COLO668 (cell line): ENCODE data around the gene CRKL.
"Not testable (repeated sequence)": the region's sequence is repeated elsewhere in the genome, so short reads cannot be mapped to it uniquely, and the experiment has no call there.

Experiments
- DNase-seq: peaks from one replicate; lab custom pipeline; 2025; ENCODE audit not compliant: unreplicated experiment; lab: John Stamatoyannopoulos, UW

Gene CRKL

GRCh38 chr22:20933910-20934309, 16.7 kb downstream of the CRKL start:
- no peak for DNase-seq

DNA sequence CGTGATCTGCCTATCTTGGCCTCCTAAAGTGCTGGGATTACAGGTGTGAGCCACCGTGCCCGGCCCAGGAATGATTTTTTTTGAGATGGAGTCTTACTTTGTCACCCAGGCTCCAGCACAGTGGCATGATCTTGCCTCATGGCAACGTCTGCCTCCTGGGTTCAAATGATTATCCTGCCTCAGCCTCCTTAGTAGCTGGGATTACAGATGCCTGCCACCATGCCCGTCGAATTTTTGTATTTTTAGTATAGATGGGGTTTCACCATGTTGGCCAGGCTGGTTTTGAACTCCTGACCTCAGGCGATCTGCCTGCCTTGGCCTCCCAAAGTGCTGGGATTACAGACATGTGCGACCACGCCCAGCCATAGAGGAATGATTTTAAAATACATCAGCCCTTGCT, 17.8 kb downstream of the CRKL start:
- not testable (repeated sequence) for DNase-seq

DNA sequence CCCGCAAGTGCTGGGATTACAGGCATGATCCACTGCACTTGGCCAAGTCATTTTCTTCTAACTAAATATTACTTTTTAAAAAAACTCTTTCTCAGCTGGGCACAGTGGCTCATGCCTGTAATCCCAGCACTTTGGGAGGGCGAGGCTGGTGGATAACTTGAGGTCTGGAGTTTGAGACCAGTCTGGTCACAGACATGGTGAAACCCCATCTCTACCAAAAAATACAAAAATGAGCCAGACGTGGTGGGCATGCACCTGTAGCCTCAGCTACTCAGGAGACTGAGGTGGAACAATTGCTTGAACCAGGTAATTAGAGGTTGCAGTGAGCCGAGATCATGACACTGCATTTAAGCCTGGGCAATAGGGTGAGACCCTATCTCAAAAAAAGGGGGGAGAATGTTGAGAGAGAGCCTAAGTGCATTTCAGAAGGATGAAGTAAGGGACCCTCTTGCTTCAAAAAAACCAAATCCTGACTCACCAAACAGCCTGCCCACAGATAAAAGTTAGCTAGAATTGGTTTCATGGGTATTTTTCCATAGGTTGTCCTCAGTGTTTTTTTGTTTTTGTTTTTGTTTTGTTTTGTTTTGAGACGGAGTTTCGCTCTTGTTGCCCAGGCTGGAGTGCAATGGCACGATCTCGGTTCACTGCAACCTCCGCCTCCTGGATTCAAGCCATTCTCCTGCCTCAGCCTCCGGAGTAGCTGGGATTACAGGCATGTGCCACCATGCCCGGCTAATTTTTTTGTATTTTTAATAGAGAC, 18.8 kb downstream of the CRKL start:
- DNase-seq: not testable (repeated sequence)

GRCh38 chr22:20937031-20937793, 20.0 kb downstream of the CRKL start:
- DNase-seq: peak; percentile 34

DNA sequence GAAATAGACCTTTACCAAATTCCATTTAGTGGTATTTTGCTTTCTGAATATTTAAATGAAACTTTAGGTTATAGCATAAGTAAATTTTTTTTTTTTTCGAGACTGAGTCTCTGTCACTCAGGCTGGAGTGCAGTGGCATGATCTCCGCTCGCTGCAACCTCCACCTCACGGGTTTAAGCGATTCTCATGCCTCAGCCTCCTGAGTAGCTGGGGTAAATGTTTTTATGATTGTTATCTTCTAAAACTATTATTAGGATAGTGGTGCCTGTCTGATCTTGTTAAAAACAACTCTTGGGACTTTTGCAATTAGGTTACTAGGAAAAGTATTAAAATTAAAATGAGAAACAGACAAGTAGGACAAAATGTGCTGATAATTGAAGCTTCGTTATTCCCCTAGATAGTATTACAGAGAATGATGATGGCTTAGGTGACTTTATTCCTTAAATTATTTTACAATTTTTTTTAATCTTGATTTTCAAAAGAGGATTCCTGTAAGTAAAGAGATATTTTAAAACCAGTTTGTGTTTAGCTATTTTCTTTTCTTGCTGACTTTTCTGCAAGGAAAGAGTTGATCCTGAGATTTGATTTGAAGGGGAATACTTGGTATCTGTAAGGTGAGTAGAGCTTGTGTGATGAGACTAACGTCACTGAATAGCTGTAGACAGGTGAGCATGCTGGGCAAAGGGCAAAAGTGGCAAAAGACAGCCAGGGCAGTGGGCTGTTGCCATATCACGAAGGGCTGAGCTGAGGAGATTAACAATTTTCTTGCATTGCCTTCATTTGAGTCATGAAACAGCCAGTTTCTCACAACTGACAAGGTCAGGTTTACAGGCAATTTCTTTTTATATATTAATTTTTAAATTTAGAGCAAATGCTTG, 20.8 kb downstream of the CRKL start:
- no peak for DNase-seq

DNA sequence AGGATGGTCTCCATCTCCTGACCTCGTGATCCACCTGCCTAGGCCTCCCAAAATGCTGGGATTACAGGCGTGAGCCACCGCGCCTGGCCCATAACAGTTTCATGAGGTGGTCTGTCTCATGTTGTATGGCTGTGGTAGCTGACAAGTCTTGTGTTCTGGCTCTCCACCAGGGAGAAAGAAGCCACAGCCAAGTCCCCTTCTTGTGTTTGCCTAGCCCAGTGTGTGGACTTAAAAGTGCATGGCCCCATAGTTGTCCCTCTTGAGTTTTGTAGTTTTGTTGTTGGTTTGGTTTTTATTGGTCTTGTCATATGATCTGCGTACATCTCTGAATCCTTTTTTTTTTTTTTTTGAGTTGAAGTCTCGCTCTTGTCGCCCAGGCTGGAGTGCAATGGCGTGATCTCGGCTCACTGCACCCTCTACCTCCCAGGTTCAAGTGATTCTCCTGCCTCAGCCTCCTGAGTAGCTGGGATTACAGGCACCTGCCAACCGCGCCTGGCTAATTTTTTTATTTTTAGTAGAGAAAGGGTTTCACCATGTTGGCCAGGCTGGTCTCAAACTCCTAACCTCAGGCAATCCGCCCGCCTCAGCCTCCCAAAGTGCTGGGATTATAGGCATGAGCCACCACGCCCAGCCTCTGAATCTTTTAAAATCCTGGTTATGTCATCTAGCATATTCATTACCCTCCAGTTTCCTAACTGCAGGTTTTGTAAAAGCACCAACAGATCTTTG, 22.4 kb downstream of the CRKL start:
- not testable (repeated sequence) for DNase-seq

- no peak for DNase-seq
These were observed 23.0 kb downstream of the CRKL start for GRCh38 chr22:20940186-20940651.

DNA sequence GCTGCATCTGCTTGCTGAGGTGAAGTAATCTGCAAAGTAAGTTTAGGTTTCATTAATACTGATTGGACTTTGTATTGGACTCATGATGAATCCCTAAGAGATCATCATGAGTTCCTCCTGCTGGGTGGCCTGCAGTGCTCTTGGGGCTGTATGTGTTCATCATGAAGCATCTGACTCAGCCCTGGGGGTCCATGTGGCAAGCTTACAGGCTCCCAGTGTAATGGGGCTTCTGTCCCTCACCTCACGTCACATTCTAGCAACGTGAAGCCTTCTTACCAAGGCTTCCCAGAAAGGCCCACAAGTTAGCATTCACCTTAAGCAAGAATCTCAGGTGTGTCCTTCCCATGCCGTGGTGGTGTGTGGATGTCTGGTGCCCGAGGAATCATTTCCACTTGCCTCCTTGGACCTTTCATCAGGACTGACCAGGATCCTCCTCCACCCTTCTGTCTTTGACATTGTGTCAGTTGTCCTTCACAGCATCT, 23.7 kb downstream of the CRKL start:
- DNase-seq: no peak

DNA sequence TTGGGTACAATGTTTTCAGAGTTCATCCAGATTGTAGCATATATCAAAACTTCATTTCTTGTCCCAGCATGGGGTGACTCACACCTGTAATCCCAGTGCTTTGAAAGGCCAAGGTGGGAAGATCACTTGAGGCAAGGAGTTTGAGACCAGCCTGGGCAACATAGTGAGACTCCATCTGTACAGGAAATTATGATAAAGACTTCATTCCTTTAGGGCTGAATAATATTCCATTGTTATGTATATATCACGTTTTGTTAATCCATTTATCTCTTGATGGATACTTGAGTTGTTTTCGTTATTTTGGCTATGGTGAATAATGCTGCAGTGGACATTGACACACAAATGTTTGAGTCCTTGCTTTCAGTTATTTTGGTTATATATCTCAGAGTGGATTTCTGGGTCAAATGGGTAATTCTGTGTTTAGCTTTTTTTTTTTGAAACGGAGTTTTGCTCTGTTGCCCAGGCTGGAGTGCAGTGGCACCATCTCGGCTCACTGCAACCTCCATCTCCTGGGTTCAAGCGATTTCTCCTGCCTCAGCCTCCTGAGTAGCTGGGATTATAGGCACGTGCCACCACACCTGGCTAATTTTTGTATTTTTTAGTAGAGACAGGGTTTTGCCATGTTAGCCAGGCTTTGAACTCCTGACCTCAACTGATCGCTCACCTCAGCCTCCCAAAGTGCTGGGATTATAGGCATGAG, 25.1 kb downstream of the CRKL start:
- not testable (repeated sequence) for DNase-seq

DNA sequence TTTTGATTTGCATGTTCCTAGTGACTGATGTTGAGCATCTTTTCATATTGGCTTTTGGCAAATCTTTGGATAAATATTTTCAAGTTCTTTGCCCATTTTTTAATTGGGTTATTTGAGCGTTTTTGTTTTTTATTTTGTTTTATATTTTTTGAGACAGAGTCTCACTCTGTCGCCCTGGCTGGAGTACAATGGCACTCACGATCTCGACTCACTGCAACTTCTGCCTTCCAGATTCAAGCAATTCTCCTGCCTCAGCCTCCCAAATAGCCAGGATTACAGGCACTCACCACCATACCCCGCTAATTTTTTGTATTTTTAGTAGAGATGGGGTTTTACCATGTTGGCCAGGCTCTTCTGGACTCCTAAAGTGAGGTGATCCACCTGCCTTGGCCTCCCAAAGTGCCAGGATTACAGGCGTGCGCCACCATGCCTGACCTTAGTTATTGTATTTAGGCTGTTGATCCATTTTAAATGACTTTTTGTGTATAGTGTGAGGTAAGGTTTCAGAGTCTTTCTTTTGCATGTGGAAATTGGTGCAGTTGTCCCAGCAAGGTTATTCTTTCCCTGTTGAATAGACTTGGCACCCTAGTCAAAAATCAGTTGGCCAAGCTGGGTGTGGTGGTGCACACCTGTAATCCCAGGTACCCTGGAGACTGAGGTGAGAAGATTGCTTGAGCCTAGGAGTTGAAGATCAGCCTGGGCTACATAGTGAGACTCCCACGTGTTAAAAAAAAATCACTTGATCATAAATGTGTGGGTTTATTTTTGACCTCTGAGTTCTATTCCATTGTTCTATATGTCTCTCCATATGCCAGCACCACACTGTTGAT, 26.1 kb downstream of the CRKL start:
- no peak for DNase-seq

- no peak for DNase-seq
These were observed 26.8 kb downstream of the CRKL start for GRCh38 chr22:20944042-20944441.

DNA sequence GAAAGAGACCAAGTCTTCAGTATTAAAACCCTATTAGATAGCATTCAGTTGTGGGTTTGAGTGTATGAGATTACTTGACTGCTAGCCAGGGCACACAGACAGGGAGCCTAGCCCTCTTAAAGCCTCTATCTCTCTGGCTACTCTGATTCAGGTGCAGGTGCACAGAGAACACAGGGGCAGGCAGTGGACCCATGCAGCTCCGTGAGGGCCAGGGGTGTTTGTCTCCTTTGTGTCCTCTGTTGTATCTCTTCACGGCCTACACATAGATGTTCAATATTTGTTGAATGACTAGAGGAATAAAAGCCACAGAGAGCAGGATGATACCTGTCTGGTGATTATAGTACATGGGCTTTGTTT, 28.3 kb downstream of the CRKL start:
- peak; percentile 12 for DNase-seq

- no peak for DNase-seq
These were observed 29.1 kb downstream of the CRKL start for GRCh38 chr22:20946080-20946986.

DNA sequence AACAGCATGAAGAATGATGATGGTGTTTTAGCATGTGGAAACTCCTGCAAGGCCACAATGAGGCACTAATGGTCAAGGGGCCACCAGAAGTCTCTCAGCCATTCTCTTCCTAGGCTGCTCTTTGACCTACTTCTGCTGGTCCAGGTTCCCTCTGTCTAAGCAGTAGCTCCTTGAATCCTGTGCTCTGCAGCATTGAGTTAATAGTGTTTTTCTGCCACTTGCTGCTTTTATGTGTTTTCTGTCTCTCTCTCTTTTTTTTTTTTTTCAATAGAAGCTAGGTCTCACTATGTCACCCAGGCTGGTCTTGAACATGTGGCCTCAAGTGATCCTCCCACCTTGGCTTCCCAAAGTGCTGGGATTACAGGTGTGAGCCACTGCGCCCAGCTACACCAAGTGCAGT, 29.8 kb downstream of the CRKL start:
- no peak for DNase-seq

DNA sequence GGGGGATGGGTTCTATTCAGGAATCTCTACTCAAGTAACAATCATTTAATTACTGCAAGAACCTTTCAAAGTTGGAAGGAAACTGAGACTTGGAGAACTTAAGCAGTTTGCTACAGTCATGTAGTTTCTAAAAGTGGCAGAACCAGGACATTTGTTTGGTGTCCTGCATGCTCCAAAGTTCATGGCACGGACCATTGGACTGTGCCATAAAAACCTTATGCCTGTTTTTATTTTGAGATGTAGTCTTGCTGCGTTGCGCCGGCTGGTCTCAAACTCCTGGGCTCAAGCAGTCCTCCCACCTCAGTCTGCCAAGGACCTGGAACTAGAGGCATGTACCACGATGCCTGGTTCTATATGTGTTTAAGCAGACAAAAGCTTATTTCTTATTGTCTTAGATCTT, 31.2 kb downstream of the CRKL start:
- DNase-seq: no peak

GRCh38 chr22:20948989-20949388, 31.8 kb downstream of the CRKL start:
- no peak for DNase-seq

DNA sequence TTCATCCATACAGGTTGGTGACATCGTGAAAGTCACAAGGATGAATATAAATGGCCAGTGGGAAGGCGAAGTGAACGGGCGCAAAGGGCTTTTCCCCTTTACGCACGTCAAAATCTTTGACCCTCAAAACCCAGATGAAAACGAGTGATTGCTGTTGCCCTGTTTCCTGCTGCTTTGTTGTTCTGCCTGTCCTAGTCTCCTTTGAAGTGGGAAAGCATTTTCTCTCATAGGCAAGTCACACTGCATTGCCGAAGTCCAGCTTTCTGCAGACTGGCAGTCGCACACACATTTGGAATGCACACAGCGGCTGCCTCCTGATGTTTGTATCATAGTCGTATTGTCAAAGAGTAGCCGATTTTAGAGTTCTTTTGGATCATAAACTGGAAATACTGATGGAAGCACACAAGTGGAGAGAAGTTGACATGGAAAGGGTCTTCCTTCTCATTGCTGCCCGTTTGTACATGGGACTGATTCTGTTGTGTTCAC, 32.5 kb downstream of the CRKL start:
- no peak for DNase-seq
